Measurements from ENCODE around the gene FLT3LG.

DNA sequence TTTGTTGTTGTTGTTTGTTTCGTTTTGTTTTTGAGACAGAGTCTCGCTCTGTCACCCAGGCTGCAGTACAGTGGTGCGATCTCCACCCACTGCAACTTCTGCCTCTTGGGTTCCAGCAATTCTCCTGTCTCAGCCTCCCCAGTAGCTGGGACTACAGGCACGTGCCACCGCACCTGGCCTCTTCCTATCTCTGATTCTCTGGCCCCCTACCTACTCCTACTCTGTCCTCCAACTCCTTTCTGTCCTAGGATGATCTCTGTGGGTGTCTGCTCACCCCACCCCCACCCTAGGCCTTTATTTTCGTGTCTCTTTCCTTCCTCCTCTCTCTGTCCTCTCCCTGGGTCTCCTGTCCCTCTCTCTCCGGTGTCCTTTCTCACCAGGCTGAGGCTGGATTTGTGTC lies 23.6 kb upstream of the FLT3LG start:
- TF ChIP-seq CTCF (conservative IDR thresholded peaks at IDR 0.05 in 1 of 2, IDR thresholded peaks at IDR 0.05 in 1 of 2; ENCODE audit: extremely low read depth in 1 of 2, insufficient read depth in 1 of 2, low read depth in 1 of 2, low read length in 2 of 2) (no peak), EZH2 (IDR thresholded peaks at IDR 0.05; ENCODE audit: borderline replicate concordance, low read length) (no peak)

Measured in mammary epithelial cell (primary cell).